ENCODE measurements around the gene GALNT15.

GRCh38 chr3:16255326-16255725, 80.8 kb downstream of the GALNT15 start:
- no peak for TF ChIP-seq CTCF (conservative IDR thresholded peaks at IDR 0.05; ENCODE audit: low read length)
- no peak for TF ChIP-seq EZH2phosphoT487 (IDR thresholded peaks at IDR 0.05; ENCODE audit: borderline replicate concordance)
